ENCODE data around the gene DAGLA.

DAGLA gene

GRCh38 chr11:61711498-61711897 lies 31.3 kb downstream of the DAGLA start:
- peak; percentile 96 for DNase-seq

GRCh38 chr11:61712314-61712713 lies 32.1 kb downstream of the DAGLA start:
- no peak for DNase-seq

GRCh38 chr11:61712846-61713245 lies 32.7 kb downstream of the DAGLA start:
- DNase-seq = no peak

GRCh38 chr11:61713464-61713863 lies 33.3 kb downstream of the DAGLA start:
- DNase-seq = peak; percentile 12

DNA sequence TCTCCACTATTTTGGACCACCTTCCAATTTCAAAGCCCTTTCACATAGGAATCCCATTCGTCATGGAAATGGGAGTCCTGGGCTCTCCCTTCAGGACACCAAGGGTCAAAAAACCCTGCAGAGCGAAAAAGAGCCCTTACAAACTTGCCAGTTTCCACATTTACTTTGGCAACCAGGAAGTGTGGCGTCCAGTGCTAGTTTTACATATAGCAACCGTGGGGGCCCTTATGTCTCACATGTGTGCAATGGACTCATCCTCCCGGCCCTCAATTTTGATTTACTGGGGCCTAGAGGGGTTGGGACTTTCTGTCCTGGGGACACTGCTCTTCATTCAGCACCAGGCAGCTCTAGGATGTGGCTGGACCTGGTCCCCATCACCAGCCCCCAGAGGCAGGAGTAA lies 33.7 kb downstream of the DAGLA start:
- DNase-seq = no peak

DNA sequence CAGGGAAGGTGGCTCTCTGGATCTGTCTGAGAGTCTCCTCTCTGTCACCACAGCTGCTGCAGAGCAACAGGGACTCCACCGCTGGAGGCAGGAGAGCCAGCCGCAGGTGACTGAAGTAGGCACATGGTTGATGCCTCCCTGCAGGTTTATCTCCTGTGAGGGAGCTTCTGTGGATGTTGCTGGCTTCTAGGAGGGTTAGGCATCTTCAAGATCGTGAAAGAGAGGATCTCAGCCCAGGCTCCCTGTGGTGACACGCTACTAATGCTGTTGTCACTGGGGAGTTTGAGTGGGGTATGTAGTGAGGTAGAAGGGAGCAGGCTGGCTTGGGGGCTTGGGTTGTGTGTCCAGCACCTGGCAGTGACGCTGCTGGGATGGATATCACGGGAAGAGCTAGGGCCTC lies 34.1 kb downstream of the DAGLA start:
- DNase-seq = peak; percentile 23

- no peak for DNase-seq
These were observed 34.7 kb downstream of the DAGLA start for GRCh38 chr11:61714916-61715315.

DNA sequence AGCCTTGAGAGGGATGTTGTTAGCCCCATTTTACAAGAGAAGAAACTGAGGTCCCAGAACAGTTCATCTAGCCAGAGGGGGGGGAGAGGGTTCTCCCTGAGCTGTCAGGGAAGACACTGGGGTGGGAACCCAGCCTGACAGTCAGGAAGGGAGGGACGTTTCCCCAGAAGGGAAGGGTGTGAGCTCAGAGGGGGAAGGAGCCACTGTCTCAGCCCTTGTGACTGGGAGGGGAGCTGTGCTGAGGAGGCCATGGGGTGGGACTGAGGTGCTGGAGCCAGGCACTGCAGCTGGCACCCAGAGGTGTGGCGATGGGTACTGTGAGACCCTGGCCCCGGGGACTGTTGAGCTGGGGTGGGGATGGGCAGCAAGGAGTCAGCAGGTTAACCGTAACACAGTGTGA lies 35.7 kb downstream of the DAGLA start:
- DNase-seq = no peak

- DNase-seq = peak; percentile 33
These were observed 36.5 kb downstream of the DAGLA start for GRCh38 chr11:61716478-61717285.

- DNase-seq = no peak
These were observed 37.3 kb downstream of the DAGLA start for GRCh38 chr11:61717286-61718033.

- DNase-seq = peak; percentile 52
These were observed 37.9 kb downstream of the DAGLA start for GRCh38 chr11:61718046-61718531.

GRCh38 chr11:61718621-61719302 lies 38.6 kb downstream of the DAGLA start:
- peak; percentile 52 for DNase-seq

GRCh38 chr11:61719978-61720377 lies 39.8 kb downstream of the DAGLA start:
- DNase-seq = no peak

GRCh38 chr11:61720597-61720996 lies 40.4 kb downstream of the DAGLA start:
- DNase-seq = no peak

- DNase-seq = no peak
These were observed 44.2 kb downstream of the DAGLA start for GRCh38 chr11:61724437-61724836.

DNA sequence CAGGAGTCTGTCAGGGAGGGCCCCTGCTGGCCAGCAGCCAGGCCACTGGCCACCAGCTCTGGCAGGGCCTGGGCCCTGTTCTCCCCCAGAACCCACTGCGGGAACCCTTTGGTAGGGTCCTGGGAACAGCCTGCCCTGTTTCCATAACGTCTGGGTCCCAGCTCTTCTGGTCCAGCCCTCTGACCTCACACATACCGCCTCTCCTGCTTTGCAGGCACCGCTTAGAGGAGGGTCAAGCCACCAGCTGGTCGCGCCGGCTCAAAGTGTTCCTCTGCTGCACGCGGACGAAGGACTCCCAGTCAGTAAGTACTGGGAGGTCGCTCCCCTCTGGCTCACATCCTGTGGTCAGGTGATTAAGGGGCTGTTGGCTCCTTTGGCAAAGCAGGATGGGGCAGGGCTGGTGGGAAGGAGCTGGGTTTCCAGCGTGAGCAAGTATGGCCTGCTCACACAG lies 45.6 kb downstream of the DAGLA start:
- DNase-seq = no peak

GRCh38 chr11:61726775-61727174 lies 46.6 kb downstream of the DAGLA start:
- DNase-seq = no peak

- no peak for DNase-seq
These were observed 47.2 kb downstream of the DAGLA start for GRCh38 chr11:61727401-61727811.

GRCh38 chr11:61728066-61728939 lies 48.1 kb downstream of the DAGLA start:
- no peak for DNase-seq

GRCh38 chr11:61728940-61729219 lies 48.7 kb downstream of the DAGLA start:
- no peak for DNase-seq

GRCh38 chr11:61730240-61730994 lies 50.2 kb downstream of the DAGLA start:
- peak; percentile 99 for DNase-seq
